Heart right ventricle (tissue), 16 donors: ENCODE measurements around the gene OR51Q1. TPM values are rescaled to one million over a fixed set of nuclear protein-coding genes. Genes with fewer than 3 reads are reported as not detected.

ENCODE experiments used
- ATAC-seq, 8 donors: fragments of 200-7000 bp; cut with Tn5 transposase; one replicate each; pipeline ENCODE4 v1.9.1; 2020; ENCODE audit warnings: mild to moderate bottlenecking in 8 of 8, moderate library complexity in 8 of 8, moderate number of reproducible peaks in 1 of 8
- DNase-seq, 2 donors: peaks; one replicate each; pipeline ENCODE4 v3.0.0-alpha.2; 2020
- H3K27ac ChIP-seq, 10 donors: fragments of 200-600 bp; sonication (generic) in 2 of 10; one replicate each; pipeline versions ENCODE4 v1.5.0 to v1.8.0; 2020 to 2022; ENCODE audit warnings: mild to moderate bottlenecking in 3 of 10
- H3K27me3 ChIP-seq, 7 donors: fragments of 200-600 bp; one replicate each; pipeline ENCODE4 v1.8.0; 2021 to 2022; ENCODE audit warnings: mild to moderate bottlenecking in 2 of 7
- H3K36me3 ChIP-seq, 9 donors: fragments of 200-600 bp; sonication (generic) in 1 of 9; one replicate each; pipeline versions ENCODE4 v1.5.0 to v1.8.0; 2020 to 2022; ENCODE audit warnings: mild to moderate bottlenecking in 2 of 9
- H3K4me1 ChIP-seq, 9 donors: fragments of 200-600 bp; sonication (generic) in 1 of 9; one replicate each; pipeline versions ENCODE4 v1.5.0 to v1.8.0; 2020 to 2022; ENCODE audit warnings: mild to moderate bottlenecking in 4 of 9
- H3K4me3 ChIP-seq, 10 donors: fragments of 200-600 bp; sonication (generic) in 2 of 10; one replicate each; pipeline versions ENCODE4 v1.5.0 to v1.8.0; 2020 to 2022; ENCODE audit warnings: mild to moderate bottlenecking in 7 of 10, moderate library complexity in 2 of 10
- H3K9me3 ChIP-seq, 11 donors: fragments of 200-600 bp in 10 of 11; sonication (generic) in 2 of 11; one replicate each; pipeline versions ENCODE4 v1.5.0 to v1.8.0; 2013 to 2022; ENCODE audit warnings: mild to moderate bottlenecking in 2 of 11, control low read depth in 1 of 11, moderate library complexity in 1 of 11
- CTCF ChIP-seq, 9 donors: fragments of 200-600 bp; sonication (generic) in 2 of 9; IDR thresholded peaks; one replicate each; pipeline versions ENCODE4 v1.5.0 to v1.8.0; 2021 to 2022; ENCODE audit warnings: antibody characterized with exemption in 9 of 9, mild to moderate bottlenecking in 5 of 9, moderate library complexity in 1 of 9
- WGBS, 2 donors: extraction: QIAGEN DNeasy Blood & Tissue Kit; methylation state at CpG; one replicate each; pipeline ENCODE4 v1.1.7; 2013; ENCODE audit warnings: inconsistent platforms in 1 of 2; 5-methylcytosine and 5-hydroxymethylcytosine counted together
- intact Hi-C, 10 donors: fragments of 100-400 bp; cut with DNase I; formaldehyde crosslinking; loops; one replicate each; pipeline versions ENCODE4 v1.11.1 to v1.14.2; 2022
- polyA plus RNA-seq, 2 donors: library from polyadenylated mRNA; stranded (reverse); fragments of 200-250 nt; gene quantifications; one replicate each; pipeline ENCODE4 v1.2.3, GENCODE V29; 2013
- total RNA-seq, 10 donors: library from RNA; stranded (reverse); fragmentation: NEBNext Ultra II Directional in 3 of 10; extraction: Animal tissue kit (Norgen Biotek cat#: 25700) in 3 of 10; gene quantifications; one replicate each; pipeline versions ENCODE4 v1.2.1 to v1.2.4, GENCODE V29; 2021 to 2023
- donor health status: Arrhythmogenic right ventricular cardiomyopathy.
- donor health status: ischemic (EF 13 %, LVEDD 7.1; RV severe dilation, severe dysfunction).
- donor health status: healthy with polysubstance abuse.
- donor health status: DM: no; HTN: yes; CAD: no.
- donor health status: DM: no; HTN: no; CAD: no.
- donor health status: ischemic (EF 25% LVEDD 6.9; RV normal size, moderate dysfunction).
- donor health status: ischemic (EF 25% LVEDD 5.7; RV mildly dilated, moderate dysfunction).
- donor health status: healthy.
- donor health status: DM: yes; HTN: yes; CAD: no.
- donor health status: Ischemic cardiomyopathy.
- donor health status: ischemic (EF 35%, LVEDD 5.7; RV mildly dilated, moderate dysfunction).
- donor health status: nonischemic (EF 11% LVEDD 7.7; RV severe dilation, severe dysfunction).
- donor health status: DM: yes; HTN: yes; CAD: no.
- donor health status: PGD.
- donor health status: ischemic (EF 29% LVEDD 5.4; RV normal size, mild dysfunction).
- donor health status: nonischemic (EF 23%, LVEDD 6.1; RV moderate dilation, normal function).

Gene OR51Q1
- total and polyA plus RNA-seq, 12 donors = not detected

GRCh38 chr11:5449432-5449831 is 27.5 kb downstream of the OR51Q1 start:
- H3K4me1 ChIP-seq = no peaks in the 10 kb centered on the region
- 78 to 84% methylated on average over 4 of the region's 4 CpGs for WGBS, 2 donors
- H3K4me3 ChIP-seq = no peak overlapping the region
- H3K27ac ChIP-seq = no peak overlapping the region
- DNase-seq (no peak), ATAC-seq (no peak)
- H3K9me3 ChIP-seq = no peaks in the 10 kb centered on the region
- no peak for TF ChIP-seq CTCF (IDR thresholded peaks at IDR 0.05)
- intact Hi-C loops = loop anchor here in 1 of 10 donors (2.0 kb wide), 1 partner anchor 13 kb away; no protein-coding TSS in a partner anchor
- no peaks in the 10 kb centered on the region for H3K36me3 ChIP-seq
- H3K27me3 ChIP-seq = no peaks in the 10 kb centered on the region

- ATAC-seq = peak in 1 of 8 donors; percentile 34
- 89 to 91% methylated on average over 14 of the region's 14 CpGs for WGBS, 2 donors
- Histone ChIP-seq H3K9me3 (peaks cover 0 to 5% (median 0%) of the 10 kb centered on the region in 11 donors), H3K27ac (no peak overlapping the region), H3K27me3 (no peaks in the 10 kb centered on the region), H3K36me3 (no peaks in the 10 kb centered on the region), H3K4me1 (no peaks in the 10 kb centered on the region), H3K4me3 (no peak overlapping the region)
- DNase-seq = no peak
- intact Hi-C loops = no loop called here
- TF ChIP-seq CTCF (IDR thresholded peaks at IDR 0.05) = no peak
These were observed 39.2 kb downstream of the OR51Q1 start for GRCh38 chr11:5460983-5461621.

GRCh38 chr11:5467527-5467926 is 45.6 kb downstream of the OR51Q1 start:
- H3K4me3 ChIP-seq = no peak overlapping the region
- ATAC-seq (no peak), DNase-seq (no peak)
- no peaks in the 10 kb centered on the region for H3K9me3 ChIP-seq
- WGBS, 2 donors = 34 to 38% methylated on average over 2 of the region's 2 CpGs
- no peak for TF ChIP-seq CTCF (IDR thresholded peaks at IDR 0.05)
- H3K4me1 ChIP-seq = no peaks in the 10 kb centered on the region
- no peak overlapping the region for H3K27ac ChIP-seq
- no peaks in the 10 kb centered on the region for H3K36me3 ChIP-seq
- intact Hi-C loops = no loop called here
- H3K27me3 ChIP-seq = peaks cover 0 to 3% (median 0%) of the 10 kb centered on the region in 7 donors

Other genes with a start within 250 kb of the OR51Q1 start
- not detected for gene OR51V1, start 221.4 kb upstream of the OR51Q1 start, total RNA-seq
- not detected for gene OR51V1, start 221.4 kb upstream of the OR51Q1 start, polyA plus RNA-seq
- 1,000 to 10,000 TPM in 1 of 10 donors, 100 to 1,000 TPM in 9; 188 to 1,566 (median 288) TPM for gene HBB, start 195.0 kb upstream of the OR51Q1 start, total RNA-seq
- gene HBB, start 195.0 kb upstream of the OR51Q1 start, polyA plus RNA-seq = 10 to 100 TPM in 1 of 2 donors, not detected in 1; 39.1 TPM
- 1 to 10 TPM in 1 of 10 donors, under 1 TPM in 3, not detected in 6; 0.41 to 5.3 (median 0.73) TPM for gene HBD, start 187.6 kb upstream of the OR51Q1 start, total RNA-seq
- gene HBD, start 187.6 kb upstream of the OR51Q1 start, polyA plus RNA-seq = not detected
- under 1 TPM in 1 of 10 donors, not detected in 9; 0.30 TPM for gene HBG1, start 172.3 kb upstream of the OR51Q1 start, total RNA-seq
- under 1 TPM in 1 of 2 donors, not detected in 1; 0.20 TPM for gene HBG1, start 172.3 kb upstream of the OR51Q1 start, polyA plus RNA-seq
- 1 to 10 TPM in 1 of 10 donors, under 1 TPM in 2, not detected in 7; 0.41 to 1.0 (median 0.45) TPM for gene HBG2, start 167.3 kb upstream of the OR51Q1 start, total RNA-seq
- gene HBG2, start 167.3 kb upstream of the OR51Q1 start, polyA plus RNA-seq = under 1 TPM in 1 of 2 donors, not detected in 1; 0.12 TPM
- not detected for gene HBE1, start 152.2 kb upstream of the OR51Q1 start, total RNA-seq
- gene HBE1, start 152.2 kb upstream of the OR51Q1 start, polyA plus RNA-seq = not detected
- not detected for gene OR51B4, start 120.2 kb upstream of the OR51Q1 start, total RNA-seq
- gene OR51B4, start 120.2 kb upstream of the OR51Q1 start, polyA plus RNA-seq = not detected
- gene OR51B2, start 97.8 kb upstream of the OR51Q1 start, total RNA-seq = not detected
- gene OR51B2, start 97.8 kb upstream of the OR51Q1 start, polyA plus RNA-seq = not detected
- gene OR51B5, start 78.6 kb upstream of the OR51Q1 start, total RNA-seq = under 1 TPM in 2 of 10 donors, not detected in 8; 0.25 to 0.46 TPM
- not detected for gene OR51B5, start 78.6 kb upstream of the OR51Q1 start, polyA plus RNA-seq
- not detected for gene OR51B6, start 70.6 kb upstream of the OR51Q1 start, total RNA-seq
- not detected for gene OR51B6, start 70.6 kb upstream of the OR51Q1 start, polyA plus RNA-seq
- not detected for gene OR51M1, start 38.3 kb upstream of the OR51Q1 start, total RNA-seq
- gene OR51M1, start 38.3 kb upstream of the OR51Q1 start, polyA plus RNA-seq = not detected
- under 1 TPM in 1 of 10 donors, not detected in 9; 0.28 TPM for gene OR51I1, start 19.4 kb downstream of the OR51Q1 start, total RNA-seq
- not detected for gene OR51I1, start 19.4 kb downstream of the OR51Q1 start, polyA plus RNA-seq
- gene OR51I2, start 27.2 kb downstream of the OR51Q1 start, total RNA-seq = not detected
- not detected for gene OR51I2, start 27.2 kb downstream of the OR51Q1 start, polyA plus RNA-seq
- not detected for gene OR52D1, start 66.6 kb downstream of the OR51Q1 start, total RNA-seq
- not detected for gene OR52D1, start 66.6 kb downstream of the OR51Q1 start, polyA plus RNA-seq
- gene UBQLN3, start 87.8 kb downstream of the OR51Q1 start, total RNA-seq = under 1 TPM in 3 of 10 donors, not detected in 7; 0.20 to 0.32 (median 0.24) TPM
- not detected for gene UBQLN3, start 87.8 kb downstream of the OR51Q1 start, polyA plus RNA-seq
- gene UBQLNL, start 94.6 kb downstream of the OR51Q1 start, total RNA-seq = under 1 TPM in 5 of 10 donors, not detected in 5; 0.10 to 0.42 (median 0.13) TPM
- gene UBQLNL, start 94.6 kb downstream of the OR51Q1 start, polyA plus RNA-seq = under 1 TPM; 0.10 to 0.80 TPM
- not detected for gene OR52H1, start 126.4 kb downstream of the OR51Q1 start, total RNA-seq
- gene OR52H1, start 126.4 kb downstream of the OR51Q1 start, polyA plus RNA-seq = not detected
- gene OR52B6, start 158.8 kb downstream of the OR51Q1 start, total RNA-seq = not detected
- not detected for gene OR52B6, start 158.8 kb downstream of the OR51Q1 start, polyA plus RNA-seq
- gene TRIM6, start 174.5 kb downstream of the OR51Q1 start, total RNA-seq = 1 to 10 TPM in 5 of 10 donors, under 1 TPM in 5; 0.38 to 2.2 (median 1.0) TPM
- gene TRIM6, start 174.5 kb downstream of the OR51Q1 start, polyA plus RNA-seq = under 1 TPM; 0.52 to 0.95 TPM
- 1 to 10 TPM in 9 of 10 donors, under 1 TPM in 1; 0.66 to 6.5 (median 2.0) TPM for gene TRIM34, start 202.9 kb downstream of the OR51Q1 start, total RNA-seq
- 1 to 10 TPM; 1.8 to 1.9 TPM for gene TRIM34, start 202.9 kb downstream of the OR51Q1 start, polyA plus RNA-seq